ENCODE data around the gene ALG2.

GRCh38 chr9:99265691-99266090, 43.9 kb upstream of the ALG2 start:
- no peak for TF ChIP-seq EZH2 (IDR thresholded peaks at IDR 0.05)
- TF ChIP-seq POLR2AphosphoS5 (IDR thresholded peaks at IDR 0.05; ENCODE audit: borderline replicate concordance, low read depth, low read length): no peak
